ENCODE measurements around the gene PPM1E. TPM values are rescaled to one million over a fixed set of nuclear protein-coding genes. Genes with fewer than 3 reads are reported as not detected.

The PPM1E gene
- polyA plus RNA-seq, 1 experiment: 0.02 TPM

- Histone ChIP-seq H3K27me3 (ENCODE audit: control insufficient read depth, insufficient read depth, low read length) (no peaks in the 10 kb centered on the region), H3K4me3 (ENCODE audit: low read depth, low read length) (no peak overlapping the region), H3K36me3 (ENCODE audit: control insufficient read depth, insufficient read depth, low read length) (no peaks in the 10 kb centered on the region)
- no peak for TF ChIP-seq CTCF (IDR thresholded peaks at IDR 0.05; ENCODE audit: insufficient read depth, low read depth, low read length)
- no peak for DNase-seq (ENCODE audit: low read depth)
- CTCF ChIA-PET: interaction anchor here (0.8 to 6.2 kb wide), 7 partner anchors 44 to 485 kb away, joined by 4 to 45 read pairs (median 14); no protein-coding TSS in a partner anchor
- POLR2A ChIA-PET: no interaction called here
Measured at GRCh38 chr17:59003860-59004259, 248.2 kb downstream of the PPM1E start.

- Histone ChIP-seq H3K27me3 (ENCODE audit: control insufficient read depth, insufficient read depth, low read length) (no peaks in the 10 kb centered on the region), H3K4me3 (ENCODE audit: low read depth, low read length) (no peak overlapping the region), H3K36me3 (ENCODE audit: control insufficient read depth, insufficient read depth, low read length) (no peaks in the 10 kb centered on the region)
- POLR2A ChIA-PET: no interaction called here
- peak; percentile 91 for TF ChIP-seq CTCF (IDR thresholded peaks at IDR 0.05; ENCODE audit: insufficient read depth, low read depth, low read length)
- no peak for DNase-seq (ENCODE audit: low read depth)
- CTCF ChIA-PET: interaction anchor here (0.7 to 6.2 kb wide), 16 partner anchors 11 to 485 kb away, joined by 3 to 45 read pairs (median 7); no protein-coding TSS in a partner anchor
Measured at GRCh38 chr17:59004338-59005111, 248.9 kb downstream of the PPM1E start.

GRCh38 chr17:59007995-59008394 lies 252.3 kb downstream of the PPM1E start:
- ChIA-PET POLR2A (no interaction called here), CTCF (interaction anchor here (1.5 to 1.7 kb wide), 2 partner anchors 298 to 489 kb away, joined by 4 to 11 read pairs; no protein-coding TSS in a partner anchor)
- Histone ChIP-seq H3K36me3 (ENCODE audit: control insufficient read depth, insufficient read depth, low read length) (no peaks in the 10 kb centered on the region), H3K27me3 (ENCODE audit: control insufficient read depth, insufficient read depth, low read length) (no peaks in the 10 kb centered on the region), H3K4me3 (ENCODE audit: low read depth, low read length) (no peak overlapping the region)
- no peak for DNase-seq (ENCODE audit: low read depth)
- TF ChIP-seq CTCF (IDR thresholded peaks at IDR 0.05; ENCODE audit: insufficient read depth, low read depth, low read length): no peak

- ChIA-PET POLR2A (no interaction called here), CTCF (interaction anchor here (0.8 to 1.7 kb wide), 4 partner anchors 298 to 490 kb away, joined by 3 to 11 read pairs (median 4); no protein-coding TSS in a partner anchor)
- H3K4me3 ChIP-seq (ENCODE audit: low read depth, low read length): no peak overlapping the region
- H3K27me3 ChIP-seq (ENCODE audit: control insufficient read depth, insufficient read depth, low read length): no peaks in the 10 kb centered on the region
- DNase-seq (ENCODE audit: low read depth): no peak
- H3K36me3 ChIP-seq (ENCODE audit: control insufficient read depth, insufficient read depth, low read length): no peaks in the 10 kb centered on the region
- no peak for TF ChIP-seq CTCF (IDR thresholded peaks at IDR 0.05; ENCODE audit: insufficient read depth, low read depth, low read length)
Measured at GRCh38 chr17:59008737-59009136, 253.1 kb downstream of the PPM1E start.

- no peak overlapping the region for H3K4me3 ChIP-seq (ENCODE audit: low read depth, low read length)
- POLR2A ChIA-PET: no interaction called here
- CTCF ChIA-PET: interaction anchor here (1.6 kb wide), 1 partner anchor 299 kb away, joined by 9 read pairs; no protein-coding TSS in a partner anchor
- no peak for DNase-seq (ENCODE audit: low read depth)
- TF ChIP-seq CTCF (IDR thresholded peaks at IDR 0.05; ENCODE audit: insufficient read depth, low read depth, low read length): no peak
- H3K36me3 ChIP-seq (ENCODE audit: control insufficient read depth, insufficient read depth, low read length): no peaks in the 10 kb centered on the region
- H3K27me3 ChIP-seq (ENCODE audit: control insufficient read depth, insufficient read depth, low read length): no peaks in the 10 kb centered on the region
Measured at GRCh38 chr17:59010026-59010425, 254.4 kb downstream of the PPM1E start.
